OCI-M2 (cell line): Measurements from ENCODE around the gene FBP1.
"Not testable (repeated sequence)": the region's sequence is repeated elsewhere in the genome, so short reads cannot be mapped to it uniquely, and the experiment has no call there.

Experiments used
- DNase-seq: peaks from one replicate; lab custom pipeline; 2025; ENCODE audit not compliant: unreplicated experiment; lab: John Stamatoyannopoulos, UW

Gene FBP1

DNA sequence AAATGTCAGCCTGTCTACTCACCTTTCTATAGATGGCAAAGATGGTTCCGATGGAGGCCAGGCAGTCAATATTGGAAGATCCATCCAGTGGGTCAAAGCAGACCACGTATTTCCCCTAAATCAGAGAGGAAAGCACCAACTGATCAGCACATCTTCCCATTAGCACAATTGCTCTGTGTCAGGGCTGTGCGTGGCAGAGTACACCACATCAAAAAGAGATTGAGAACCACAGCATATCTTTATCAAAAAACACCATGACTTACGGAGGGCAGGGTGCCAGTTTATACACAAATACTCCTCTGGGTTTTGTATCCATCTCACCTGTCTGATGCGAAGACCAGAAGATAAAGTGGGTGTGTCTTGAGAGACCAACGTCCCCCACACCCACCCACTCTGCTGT, 54.8 kb downstream of the FBP1 start:
- DNase-seq, result no peak

DNA sequence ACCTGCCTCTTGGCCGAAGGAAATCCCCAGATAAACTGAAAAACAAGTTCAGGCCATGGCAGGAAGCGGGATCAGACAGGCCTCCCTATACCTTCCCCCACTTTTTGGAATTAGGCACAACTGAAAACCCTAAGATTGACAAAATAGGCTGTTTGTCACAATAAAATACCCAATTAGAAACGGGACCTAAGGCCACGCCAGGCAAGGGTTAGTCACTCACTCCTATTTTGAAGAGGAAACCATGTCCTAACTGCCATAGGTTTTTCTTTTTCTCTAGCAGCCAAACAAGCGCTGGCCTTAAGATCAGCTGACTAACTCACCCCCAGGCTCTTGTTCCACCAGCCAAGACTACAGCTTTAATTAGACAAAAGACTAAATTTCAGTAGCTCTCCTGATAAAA, 57.6 kb downstream of the FBP1 start:
- DNase-seq, result no peak

DNA sequence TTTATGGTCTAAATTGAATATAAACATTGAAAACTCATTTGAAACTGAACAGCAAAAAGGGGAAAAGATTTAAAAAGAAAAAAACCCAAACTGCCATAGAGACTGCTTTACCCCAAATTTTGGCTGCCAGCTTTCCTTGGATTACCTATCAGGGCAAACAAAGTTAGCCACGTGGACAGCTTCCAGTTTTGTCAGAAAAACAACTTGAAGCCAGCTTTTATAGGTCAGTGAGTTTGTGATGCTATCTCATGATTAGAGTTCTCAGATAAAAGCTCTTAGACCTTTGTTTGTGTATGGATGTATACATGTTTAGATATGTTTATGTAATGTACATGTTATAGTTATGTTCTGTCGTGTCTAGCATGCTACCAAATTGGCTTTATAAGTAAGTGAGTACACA, 61.7 kb downstream of the FBP1 start:
- no peak for DNase-seq

DNA sequence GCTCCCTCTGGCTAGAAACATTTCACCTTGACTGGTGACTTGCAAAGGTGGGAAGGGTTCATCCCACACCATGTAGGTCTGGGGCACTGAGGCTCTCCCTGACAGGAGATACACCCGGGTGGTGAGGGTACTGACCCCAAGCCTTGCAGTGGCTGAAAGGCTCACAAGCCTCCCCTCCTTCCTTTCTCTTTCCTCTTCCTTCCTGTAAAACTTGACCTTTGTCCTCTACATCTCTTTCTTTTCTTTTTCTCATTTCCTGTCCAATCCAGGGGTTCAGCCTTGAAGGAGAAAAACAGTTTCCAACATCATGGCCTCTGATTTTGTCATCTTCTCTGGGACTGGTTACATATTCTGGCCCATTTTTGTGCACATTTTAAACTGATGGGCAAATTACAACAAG, 62.3 kb downstream of the FBP1 start:
- DNase-seq, result no peak

DNA sequence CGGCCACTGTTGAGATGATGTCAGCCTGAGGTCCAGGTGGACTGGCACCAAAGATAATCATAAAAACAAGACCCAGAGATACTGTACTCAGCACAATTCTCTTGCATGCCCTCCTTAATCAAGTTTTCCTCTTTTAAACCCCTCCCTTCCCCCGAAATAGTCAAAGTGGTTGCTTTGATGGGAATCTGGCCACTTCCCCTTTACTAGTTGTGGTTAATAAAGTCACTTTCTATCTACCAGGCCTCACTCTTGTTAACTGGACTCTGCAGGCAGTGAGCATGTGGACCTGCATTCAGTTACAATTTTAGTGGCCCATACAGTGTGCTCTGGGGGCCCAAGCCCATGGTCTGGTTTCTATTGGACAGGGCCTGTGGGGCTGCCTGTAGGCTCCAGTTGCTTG, 63.2 kb downstream of the FBP1 start:
- DNase-seq, result no peak

DNA sequence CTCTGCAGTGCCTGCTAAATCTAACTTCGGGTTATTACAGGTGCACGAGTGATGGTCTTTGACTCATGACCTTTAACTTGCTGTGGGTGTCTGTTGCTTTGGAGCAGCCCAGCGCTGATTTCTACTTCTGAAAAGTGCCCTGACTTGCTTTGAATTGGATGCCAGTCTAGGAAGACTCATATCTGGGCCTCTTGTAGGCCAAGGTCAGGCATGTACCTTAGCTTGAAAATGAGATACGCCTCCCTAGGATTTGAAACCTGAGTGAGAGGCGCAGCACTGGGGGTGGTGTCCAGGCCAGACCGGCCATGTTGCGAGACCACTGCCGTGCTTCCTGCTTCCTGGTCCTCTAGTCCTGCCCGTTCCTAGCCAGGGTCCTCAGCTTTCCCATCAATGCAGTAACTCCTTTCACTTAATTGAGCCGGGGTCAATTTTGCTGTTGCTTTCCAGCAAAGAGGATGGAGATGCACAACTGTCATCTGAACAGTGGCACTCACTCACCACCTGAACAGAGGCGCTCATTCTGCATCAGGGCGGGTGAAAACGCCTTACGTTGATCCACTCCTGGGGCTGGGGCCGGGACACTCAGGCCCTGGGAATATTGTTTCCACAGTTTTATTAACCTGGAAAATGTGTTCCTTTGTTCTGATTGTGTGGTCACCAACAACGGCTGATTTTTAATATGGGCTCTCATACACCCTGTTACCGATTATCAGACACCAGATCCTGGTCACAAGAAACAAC, 70.2 kb downstream of the FBP1 start:
- no peak for DNase-seq

DNA sequence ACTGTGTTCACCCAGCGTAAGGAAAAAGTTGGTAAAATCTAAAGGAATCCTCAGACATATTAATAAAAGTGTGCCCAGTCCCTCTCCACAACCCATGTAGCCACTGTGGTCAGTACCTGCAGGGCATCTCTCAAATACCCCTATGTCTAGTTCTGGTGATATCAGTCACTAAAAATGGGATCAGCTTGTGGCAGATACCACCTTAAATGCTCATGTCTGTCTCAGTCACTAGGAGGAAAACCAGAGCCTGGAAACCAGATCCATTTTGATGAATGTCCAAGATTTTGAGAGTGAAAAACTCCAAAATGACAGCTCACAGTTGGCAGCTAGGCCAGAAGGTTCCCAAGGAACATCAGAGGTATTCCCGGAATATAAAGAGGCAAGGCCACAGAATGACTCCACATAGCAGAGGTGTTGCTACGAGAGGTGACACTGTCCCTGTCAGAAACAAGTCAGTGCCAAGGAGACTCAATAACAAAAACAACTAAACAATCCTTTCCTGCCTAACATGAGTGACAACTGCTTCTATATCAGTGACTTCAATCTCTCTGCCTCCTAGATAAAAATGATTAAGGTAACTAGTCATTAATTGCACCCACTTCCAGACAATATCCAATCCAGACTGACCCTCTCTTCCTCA, 70.9 kb downstream of the FBP1 start:
- no peak for DNase-seq

DNA sequence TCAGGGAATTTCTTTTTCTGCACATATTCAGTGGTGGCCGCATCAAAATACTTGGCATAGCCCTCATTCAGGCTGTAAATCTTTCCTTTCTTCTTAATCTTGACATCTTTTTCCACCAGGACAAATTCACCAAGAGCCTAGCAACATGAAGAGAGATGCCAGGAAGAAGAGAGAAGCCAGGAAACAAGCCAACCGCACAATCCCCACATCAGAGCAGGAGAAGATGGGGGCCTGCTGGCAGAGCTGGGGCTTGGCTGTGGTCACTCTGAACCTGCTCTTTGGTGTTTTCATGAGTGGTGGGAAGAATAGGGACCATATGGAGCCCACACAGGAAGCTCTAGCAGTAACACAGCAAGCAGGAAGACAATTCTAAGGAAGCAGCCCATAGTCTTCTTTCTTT, 72.0 kb downstream of the FBP1 start:
- no peak for DNase-seq

DNA sequence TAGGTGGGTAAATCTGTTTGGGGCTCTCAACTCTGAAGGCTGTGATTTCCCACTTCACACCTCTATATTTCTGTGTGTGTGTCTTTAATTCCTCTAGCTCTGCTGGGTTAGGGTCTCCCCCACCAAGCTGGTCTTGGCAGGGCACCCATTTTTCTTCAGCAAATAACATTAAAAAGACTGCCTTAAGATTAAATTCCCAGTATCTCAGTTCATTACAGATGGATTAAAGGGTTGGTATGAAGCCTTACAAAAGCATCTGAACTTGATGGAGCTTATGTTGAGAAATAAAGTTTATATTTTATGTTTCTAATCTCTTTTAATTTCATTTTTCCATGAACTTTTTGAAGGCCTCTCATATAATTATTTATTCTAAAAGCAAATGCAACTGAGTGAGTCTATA, 72.8 kb downstream of the FBP1 start:
- DNase-seq, result no peak

DNA sequence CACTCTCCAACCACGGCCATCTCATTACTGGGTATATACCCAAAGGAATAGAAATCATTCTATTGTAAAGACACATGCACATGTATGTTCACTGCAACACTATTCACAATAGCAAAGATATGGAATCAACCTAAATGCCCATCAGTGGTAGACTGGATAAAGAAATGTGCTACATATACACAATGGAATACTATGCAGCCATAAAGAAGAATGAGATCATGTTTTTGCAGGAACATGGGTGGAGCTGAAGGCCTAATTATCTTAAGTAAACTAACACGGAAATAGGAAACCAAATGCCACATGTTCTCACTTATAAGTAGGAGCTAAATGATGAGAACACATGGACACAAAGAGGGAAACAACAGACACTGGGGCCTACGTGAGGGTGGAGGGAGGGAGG, 75.0 kb downstream of the FBP1 start:
- DNase-seq, result not testable (repeated sequence)

DNA sequence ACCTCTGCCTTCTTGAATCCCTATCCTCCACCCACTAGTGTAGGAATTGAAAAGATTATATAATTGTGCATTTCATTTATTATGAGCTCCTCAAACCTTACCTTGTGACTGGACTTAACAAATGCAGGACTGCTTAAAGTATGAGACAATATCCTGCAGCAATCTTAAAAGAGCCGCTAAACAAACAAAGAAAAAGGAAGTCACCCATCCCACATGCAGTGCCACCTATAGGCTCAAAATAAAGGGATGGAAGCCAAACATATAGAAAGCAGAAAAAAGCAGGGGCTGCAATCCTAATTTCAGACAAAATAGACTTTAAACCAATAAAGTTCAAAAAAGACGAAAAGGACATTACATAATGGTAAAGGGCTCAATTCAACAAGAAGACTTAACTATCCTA, 75.8 kb downstream of the FBP1 start:
- DNase-seq, result no peak

DNA sequence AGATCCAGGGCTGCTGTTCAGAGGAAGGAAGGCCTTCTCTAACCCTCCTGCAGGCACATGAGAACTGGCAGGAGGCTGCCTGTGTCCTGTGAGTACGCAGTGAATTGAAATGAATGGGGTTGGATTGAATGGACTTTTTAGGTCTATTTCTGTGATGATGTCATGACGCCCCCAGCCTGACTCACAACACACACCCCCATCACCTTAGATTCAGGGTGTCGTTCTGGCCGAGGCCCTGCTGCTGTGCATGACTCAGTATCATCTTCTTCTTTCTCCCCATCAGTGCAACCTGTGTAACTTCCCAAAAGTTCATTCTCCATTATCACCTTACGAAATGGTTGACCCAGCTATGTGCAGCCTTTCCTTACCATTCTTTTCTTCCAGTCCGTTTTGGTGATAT, 79.1 kb downstream of the FBP1 start:
- DNase-seq, result no peak

DNA sequence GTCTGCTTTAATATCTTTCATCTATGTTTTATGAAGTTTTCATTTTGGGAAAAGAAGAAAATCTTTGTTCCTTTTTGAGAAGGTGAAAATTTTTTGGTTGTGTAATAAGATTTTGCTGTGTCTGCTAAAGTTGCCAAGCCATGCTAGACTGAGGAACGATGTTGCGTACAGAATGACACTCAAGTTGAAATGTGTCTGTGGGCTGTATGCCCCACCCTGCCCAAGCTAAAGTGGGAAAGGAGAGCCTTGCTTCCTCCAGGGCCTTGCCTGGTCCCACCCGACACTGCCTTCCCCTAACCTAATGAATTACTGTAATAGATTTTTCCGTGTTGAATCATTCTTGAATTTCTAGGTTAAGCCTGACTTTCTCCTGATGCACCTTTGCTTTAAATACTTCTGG, 81.9 kb downstream of the FBP1 start:
- DNase-seq, result no peak

DNA sequence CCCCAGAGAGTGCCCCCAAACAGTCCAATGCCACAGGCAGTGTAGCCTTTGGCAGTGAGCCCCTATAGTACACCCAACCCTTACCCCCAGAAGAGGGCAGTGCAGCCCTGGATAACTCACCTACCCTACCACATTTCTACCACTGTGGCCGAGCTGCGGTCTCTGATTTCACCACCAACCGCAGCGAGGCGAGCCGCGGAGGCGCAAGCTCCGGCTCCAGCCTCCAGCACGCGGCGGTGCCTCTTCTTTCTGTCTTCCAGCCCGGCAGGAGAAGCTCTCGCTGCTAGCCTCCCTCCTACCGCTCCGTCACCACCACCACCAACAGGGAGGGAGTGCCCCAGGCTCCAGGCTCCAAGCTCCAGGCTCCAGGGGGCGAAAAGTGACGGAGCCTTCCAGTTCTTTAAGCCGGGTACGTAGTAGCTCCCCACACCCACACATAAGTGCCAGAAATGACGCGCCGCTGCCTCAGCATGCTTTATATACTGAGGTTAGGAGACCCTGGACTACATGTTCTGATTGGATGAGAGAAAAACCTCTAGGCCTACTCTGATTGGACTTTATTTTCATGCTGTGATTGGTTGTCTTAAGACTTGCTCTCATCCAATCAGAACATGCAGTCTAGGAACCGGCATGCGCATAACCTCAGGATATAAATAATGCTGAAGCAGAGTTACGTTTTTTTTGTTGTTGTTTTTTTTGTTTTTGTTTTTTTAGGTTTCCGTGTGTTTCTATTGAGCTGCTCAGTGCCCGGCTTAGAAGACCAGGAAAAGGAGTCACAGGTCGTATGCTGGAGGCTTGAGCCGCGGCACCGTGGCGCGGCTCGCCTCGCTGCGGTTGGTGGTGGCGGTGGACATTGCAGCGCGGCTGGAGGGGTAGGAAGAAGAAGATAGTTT, 84.6 kb downstream of the FBP1 start, which contains the start of gene PCAT7:
Gene PCAT7 (plus strand): TSS at position 645 of the 893 bp plus-strand sequence.
- peak; percentile 67 for DNase-seq

DNA sequence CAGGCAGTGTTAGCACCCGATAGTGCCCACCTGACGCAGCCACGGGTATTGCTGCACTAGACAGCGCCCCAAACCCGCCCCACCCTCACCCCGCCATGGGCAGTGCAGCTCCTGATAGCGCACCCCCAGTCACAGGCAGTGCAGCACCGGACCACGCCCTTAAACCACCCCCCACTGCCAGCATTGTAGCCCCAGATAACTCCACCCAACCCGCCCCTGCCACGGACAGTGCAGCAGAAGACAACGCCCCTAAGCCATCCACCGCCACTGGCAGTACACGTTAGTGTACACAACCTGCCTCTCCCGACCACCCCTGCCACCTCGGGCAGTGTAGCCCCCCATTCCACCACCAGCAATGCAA, 85.3 kb downstream of the FBP1 start:
- DNase-seq, result peak; percentile 67
